WTC11 (cell line): ENCODE results near the gene RRAS.

ENCODE experiments used
- ARID4B ChIP-seq: sonication (generic); formaldehyde crosslinking; IDR thresholded peaks from 2 replicates; pipeline ENCODE4 v1.8.0; 2023; ENCODE audit warnings: missing genetic modification reagents, mild to moderate bottlenecking, borderline replicate concordance
- CREM ChIP-seq: sonication (generic); formaldehyde crosslinking; IDR thresholded peaks from 2 replicates; pipeline ENCODE4 v1.8.1; 2022; ENCODE audit warnings: mild to moderate bottlenecking, missing genetic modification reagents, moderate library complexity
- FOXJ3 ChIP-seq: sonication (generic); formaldehyde crosslinking; IDR thresholded peaks from 2 replicates; pipeline ENCODE4 v1.9.0; 2021; ENCODE audit warnings: missing genetic modification reagents, mild to moderate bottlenecking, borderline replicate concordance
- FOXK1 ChIP-seq: sonication (generic); formaldehyde crosslinking; IDR thresholded peaks from 2 replicates; pipeline ENCODE4 v1.8.0; 2022; ENCODE audit warnings: mild to moderate bottlenecking, moderate library complexity, missing genetic modification reagents
- GRHL2 ChIP-seq: fragments of 250-450 bp; sonication (Bioruptor Pico); IDR thresholded peaks from 2 replicates; pipeline ENCODE4 v1.8.0; 2022; ENCODE audit warnings: mild to moderate bottlenecking, moderate library complexity; ENCODE audit not compliant: insufficient replicate concordance, severe bottlenecking
- MAX ChIP-seq: sonication (generic); formaldehyde crosslinking; IDR thresholded peaks from 2 replicates; pipeline ENCODE4 v1.8.0; 2022; ENCODE audit warnings: mild to moderate bottlenecking, missing genetic modification reagents
- MXD4 ChIP-seq: fragments of 250-450 bp; sonication (Bioruptor Pico); IDR thresholded peaks from 2 replicates; pipeline ENCODE4 v1.8.0; 2021; ENCODE audit warnings: mild to moderate bottlenecking, moderate library complexity, borderline replicate concordance
- SP1 ChIP-seq: sonication (generic); formaldehyde crosslinking; conservative IDR thresholded peaks from 2 replicates; pipeline ENCODE4 v1.8.1; 2022; ENCODE audit warnings: missing genetic modification reagents
- ZMAT4 ChIP-seq: fragments of 250-450 bp; sonication (Bioruptor Pico); IDR thresholded peaks from 2 replicates; pipeline ENCODE4 v1.9.0; 2021; ENCODE audit warnings: mild to moderate bottlenecking
- ZNF263 ChIP-seq: sonication (generic); formaldehyde crosslinking; IDR thresholded peaks from 2 replicates; pipeline ENCODE4 v1.8.1; 2022; ENCODE audit warnings: low read depth, mild to moderate bottlenecking, moderate library complexity, missing genetic modification reagents
- ZNF317 ChIP-seq: sonication (generic); formaldehyde crosslinking; IDR thresholded peaks from 2 replicates; pipeline ENCODE4 v1.8.1; 2023; ENCODE audit warnings: low read depth, mild to moderate bottlenecking, moderate library complexity, missing genetic modification reagents, borderline replicate concordance
- TF ChIP-seq, protein P1 (sequence below): fragments of 200-600 bp; IDR thresholded peaks from 2 replicates; pipeline ENCODE4 v1.8.0; 2022; ENCODE audit warnings: antibody characterized with exemption

DNA sequence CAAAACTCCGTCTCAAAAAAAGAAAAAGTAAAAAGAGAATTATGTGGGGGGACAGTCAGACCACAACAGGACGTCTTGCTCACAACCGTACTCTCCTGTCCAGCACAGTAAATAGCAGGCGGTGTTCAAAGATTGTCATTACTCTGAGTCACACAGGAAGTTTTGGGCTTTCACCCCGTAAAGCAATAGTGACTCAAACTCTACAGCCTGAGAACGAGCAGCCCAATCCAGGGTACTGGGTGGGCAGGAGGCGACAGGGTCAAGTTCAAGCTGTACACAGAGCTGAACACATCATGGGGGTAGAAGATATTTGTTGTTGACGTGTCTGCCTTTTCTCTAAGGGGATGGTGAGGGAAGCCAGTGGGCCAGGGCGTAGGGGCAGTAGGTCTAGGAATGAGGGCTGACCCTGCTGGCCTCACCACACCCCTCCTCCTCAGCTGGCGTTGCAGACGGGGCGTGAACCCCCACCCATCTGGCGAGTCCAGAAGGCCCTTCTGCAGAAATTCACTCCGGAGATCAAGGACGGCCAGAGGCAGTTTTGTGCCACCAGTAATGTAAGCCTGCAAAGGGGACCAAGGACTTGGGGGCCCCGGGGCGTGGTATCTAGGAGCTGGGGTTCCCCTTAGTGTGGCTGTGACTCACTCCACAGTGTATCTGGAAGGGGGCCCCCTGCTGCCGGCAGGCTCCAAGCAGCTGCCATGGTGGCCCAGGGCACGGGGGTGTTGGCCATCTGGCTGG lies 25.7 kb downstream of the RRAS start:
- TF ChIP-seq ZMAT4 (CRISPR knock-in tag) (no peak), CREM (no peak), FOXJ3 (CRISPR knock-in tag) (no peak), GRHL2 (no peak), FOXK1 (CRISPR knock-in tag) (no peak), ZNF317 (CRISPR knock-in tag) (no peak), MAX (CRISPR knock-in tag) (no peak), ZNF263 (no peak), ARID4B (no peak), SP1 (CRISPR knock-in tag) (no peak), MXD4 (no peak)
- TF ChIP-seq, protein P1, sequence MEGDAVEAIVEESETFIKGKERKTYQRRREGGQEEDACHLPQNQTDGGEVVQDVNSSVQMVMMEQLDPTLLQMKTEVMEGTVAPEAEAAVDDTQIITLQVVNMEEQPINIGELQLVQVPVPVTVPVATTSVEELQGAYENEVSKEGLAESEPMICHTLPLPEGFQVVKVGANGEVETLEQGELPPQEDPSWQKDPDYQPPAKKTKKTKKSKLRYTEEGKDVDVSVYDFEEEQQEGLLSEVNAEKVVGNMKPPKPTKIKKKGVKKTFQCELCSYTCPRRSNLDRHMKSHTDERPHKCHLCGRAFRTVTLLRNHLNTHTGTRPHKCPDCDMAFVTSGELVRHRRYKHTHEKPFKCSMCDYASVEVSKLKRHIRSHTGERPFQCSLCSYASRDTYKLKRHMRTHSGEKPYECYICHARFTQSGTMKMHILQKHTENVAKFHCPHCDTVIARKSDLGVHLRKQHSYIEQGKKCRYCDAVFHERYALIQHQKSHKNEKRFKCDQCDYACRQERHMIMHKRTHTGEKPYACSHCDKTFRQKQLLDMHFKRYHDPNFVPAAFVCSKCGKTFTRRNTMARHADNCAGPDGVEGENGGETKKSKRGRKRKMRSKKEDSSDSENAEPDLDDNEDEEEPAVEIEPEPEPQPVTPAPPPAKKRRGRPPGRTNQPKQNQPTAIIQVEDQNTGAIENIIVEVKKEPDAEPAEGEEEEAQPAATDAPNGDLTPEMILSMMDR, result no peak
